ENCODE data around the gene ASTN1. TPM values are rescaled to one million over a fixed set of nuclear protein-coding genes. Genes with fewer than 3 reads are reported as not detected.

The ASTN1 gene
- total RNA-seq, 1 experiment from 2014 or later: not detected

DNA sequence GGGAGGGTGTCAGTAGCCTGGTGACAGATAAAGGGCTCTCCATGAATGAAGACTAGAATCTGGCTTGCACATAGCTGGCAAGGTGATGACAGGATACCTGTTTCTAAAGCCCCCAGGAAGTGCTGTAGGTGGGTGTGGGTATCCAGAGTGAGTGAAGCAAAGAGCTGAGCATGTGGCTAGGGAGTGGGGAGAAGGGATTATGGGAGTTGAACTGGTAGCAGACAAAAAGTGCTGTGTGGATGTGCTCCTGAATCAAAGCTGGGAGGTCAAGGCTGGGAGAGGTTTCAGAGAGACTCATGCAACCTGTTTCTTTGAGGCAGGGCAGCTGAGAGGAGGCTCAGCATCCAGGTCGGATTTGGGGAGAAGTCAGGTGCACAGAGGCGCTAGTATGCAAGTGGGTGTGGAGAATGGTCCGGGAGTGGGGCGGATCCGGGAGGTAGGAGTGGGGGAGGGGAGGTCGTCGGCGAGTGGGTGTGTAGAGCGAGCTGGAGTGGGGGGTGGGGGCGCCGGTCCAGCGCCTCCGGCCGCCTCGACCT is 600 bp downstream of the ASTN1 start:
- Histone ChIP-seq H3K9me2 (ENCODE audit: insufficient read depth) (no peaks in the 10 kb centered on the region), H3K79me2 (ENCODE audit: low read depth) (no peaks in the 10 kb centered on the region), H3K4me1 (replicated peaks; ENCODE audit: insufficient read depth) (no peaks in the 10 kb centered on the region), H2AFZ (no peak overlapping the region), H3F3A (ENCODE audit: insufficient read depth, low read depth) (no peaks in the 10 kb centered on the region), H3K4me2 (no peak overlapping the region), H3K36me3 (ENCODE audit: low read depth) (no peaks in the 10 kb centered on the region), H3K9me3 (ENCODE audit: insufficient read depth, low read depth) (no peaks in the 10 kb centered on the region), H3K27ac (no peak overlapping the region), H4K20me1 (ENCODE audit: insufficient read depth) (no peaks in the 10 kb centered on the region), H3K27me3 (ENCODE audit: insufficient read depth, low read depth) (no peaks in the 10 kb centered on the region), H3K4me3 (no peak overlapping the region)
- ChIA-PET POLR2A (ENCODE audit: unreplicated experiment) (no interaction called here), CTCF (no interaction called here)
- TF ChIP-seq EZH2 (IDR thresholded peaks at IDR 0.05; ENCODE audit: low read depth): no peak
- no TSS peak for BruUV-seq (replicated peaks)
- DNase-seq: no peak
- intact Hi-C loops (cut with micrococcal nuclease; ENCODE audit: unreplicated experiment): no loop called here

DNA sequence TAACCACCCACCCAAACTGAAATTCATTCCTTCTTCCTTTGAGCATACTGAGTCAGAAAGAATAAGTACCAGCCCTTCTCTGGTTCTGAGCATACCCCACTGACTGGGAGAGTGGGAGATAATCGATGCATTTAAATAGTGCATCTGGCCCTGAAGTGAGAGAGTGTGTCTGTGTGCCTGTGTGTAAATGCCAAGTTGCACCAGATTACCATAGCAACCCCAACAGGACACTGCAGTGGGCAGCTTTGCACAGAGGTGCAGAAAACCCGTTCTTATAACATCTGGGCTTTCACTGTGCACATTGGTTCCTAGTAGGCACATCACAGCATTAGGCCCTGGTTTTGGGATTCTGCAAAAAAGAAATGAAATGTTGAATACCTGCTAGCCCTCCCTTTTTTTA is 2.3 kb downstream of the ASTN1 start:
- Histone ChIP-seq H3K9me2 (ENCODE audit: insufficient read depth) (no peaks in the 10 kb centered on the region), H3K79me2 (ENCODE audit: low read depth) (no peaks in the 10 kb centered on the region), H3K4me3 (no peak overlapping the region), H3F3A (ENCODE audit: insufficient read depth, low read depth) (no peaks in the 10 kb centered on the region), H3K9me3 (ENCODE audit: insufficient read depth, low read depth) (no peaks in the 10 kb centered on the region), H2AFZ (no peak overlapping the region), H3K27ac (no peak overlapping the region), H3K27me3 (ENCODE audit: insufficient read depth, low read depth) (no peaks in the 10 kb centered on the region), H3K36me3 (ENCODE audit: low read depth) (no peaks in the 10 kb centered on the region), H3K4me1 (replicated peaks; ENCODE audit: insufficient read depth) (no peaks in the 10 kb centered on the region), H3K4me2 (no peak overlapping the region), H4K20me1 (ENCODE audit: insufficient read depth) (no peaks in the 10 kb centered on the region)
- TF ChIP-seq EZH2 (IDR thresholded peaks at IDR 0.05; ENCODE audit: low read depth): no peak
- TF ChIP-seq, protein P1, sequence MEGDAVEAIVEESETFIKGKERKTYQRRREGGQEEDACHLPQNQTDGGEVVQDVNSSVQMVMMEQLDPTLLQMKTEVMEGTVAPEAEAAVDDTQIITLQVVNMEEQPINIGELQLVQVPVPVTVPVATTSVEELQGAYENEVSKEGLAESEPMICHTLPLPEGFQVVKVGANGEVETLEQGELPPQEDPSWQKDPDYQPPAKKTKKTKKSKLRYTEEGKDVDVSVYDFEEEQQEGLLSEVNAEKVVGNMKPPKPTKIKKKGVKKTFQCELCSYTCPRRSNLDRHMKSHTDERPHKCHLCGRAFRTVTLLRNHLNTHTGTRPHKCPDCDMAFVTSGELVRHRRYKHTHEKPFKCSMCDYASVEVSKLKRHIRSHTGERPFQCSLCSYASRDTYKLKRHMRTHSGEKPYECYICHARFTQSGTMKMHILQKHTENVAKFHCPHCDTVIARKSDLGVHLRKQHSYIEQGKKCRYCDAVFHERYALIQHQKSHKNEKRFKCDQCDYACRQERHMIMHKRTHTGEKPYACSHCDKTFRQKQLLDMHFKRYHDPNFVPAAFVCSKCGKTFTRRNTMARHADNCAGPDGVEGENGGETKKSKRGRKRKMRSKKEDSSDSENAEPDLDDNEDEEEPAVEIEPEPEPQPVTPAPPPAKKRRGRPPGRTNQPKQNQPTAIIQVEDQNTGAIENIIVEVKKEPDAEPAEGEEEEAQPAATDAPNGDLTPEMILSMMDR (conservative IDR thresholded peaks at IDR 0.05): no peak
- ChIA-PET POLR2A (ENCODE audit: unreplicated experiment) (no interaction called here), CTCF (no interaction called here)
- intact Hi-C loops (cut with micrococcal nuclease; ENCODE audit: unreplicated experiment): no loop called here
- BruUV-seq (replicated peaks): no TSS peak
- DNase-seq: no peak

DNA sequence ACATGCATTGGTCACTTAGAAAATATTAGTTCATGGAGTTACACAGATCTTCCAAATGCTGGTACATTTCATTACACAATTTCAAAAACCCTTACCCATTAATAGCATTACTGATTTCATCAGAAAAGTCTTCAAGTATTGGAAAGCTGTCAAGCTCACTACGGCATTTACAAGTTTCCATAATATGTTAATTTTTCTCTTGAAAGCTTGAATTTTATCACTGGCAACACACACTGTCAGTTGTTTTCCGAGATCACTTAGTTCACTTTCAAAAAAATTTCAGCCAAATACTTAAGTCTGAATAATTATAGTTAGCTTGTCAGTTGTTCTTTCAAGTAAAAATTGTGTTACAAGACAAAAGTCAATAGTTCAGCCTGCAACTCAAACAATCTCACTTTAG is 18.0 kb downstream of the ASTN1 start:
- Histone ChIP-seq H3K27me3 (ENCODE audit: insufficient read depth, low read depth) (no peaks in the 10 kb centered on the region), H3K36me3 (ENCODE audit: low read depth) (no peaks in the 10 kb centered on the region), H3F3A (ENCODE audit: insufficient read depth, low read depth) (no peaks in the 10 kb centered on the region), H3K4me1 (replicated peaks; ENCODE audit: insufficient read depth) (no peaks in the 10 kb centered on the region), H3K27ac (no peak overlapping the region), H3K9me3 (ENCODE audit: insufficient read depth, low read depth) (no peaks in the 10 kb centered on the region), H3K4me2 (no peak overlapping the region), H4K20me1 (ENCODE audit: insufficient read depth) (no peaks in the 10 kb centered on the region), H2AFZ (no peak overlapping the region), H3K4me3 (no peak overlapping the region), H3K9me2 (ENCODE audit: insufficient read depth) (no peaks in the 10 kb centered on the region), H3K79me2 (ENCODE audit: low read depth) (no peaks in the 10 kb centered on the region)
- ChIA-PET CTCF (no interaction called here), POLR2A (ENCODE audit: unreplicated experiment) (no interaction called here)
- TF ChIP-seq, protein P1 (conservative IDR thresholded peaks at IDR 0.05): no peak
- no peak for TF ChIP-seq EZH2 (IDR thresholded peaks at IDR 0.05; ENCODE audit: low read depth)
- no peak for DNase-seq
- intact Hi-C loops (cut with micrococcal nuclease; ENCODE audit: unreplicated experiment): no loop called here
- BruUV-seq (replicated peaks): no TSS peak
